K562 (cell line): ENCODE data around the gene SYVN1. TPM values are rescaled to one million over a fixed set of nuclear protein-coding genes. Genes with fewer than 3 reads are reported as not detected.

Source experiments
- ATAC-seq: fragments of 200-7000 bp; cut with Tn5 transposase; 3 replicates; pipeline ENCODE4 v1.9.1; 2020; ENCODE audit warnings: moderate library complexity
- BruUV-seq: library from RNA; stranded (reverse); fragments of 400-500 nt; replicated peaks from 2 replicates; lab custom pipeline; 2021; lab: Mats Ljungman, UMichigan
- CTCF ChIA-PET: fragments of 300-600 bp; formaldehyde crosslinking; extraction: SDS; loops from one replicate; lab custom pipeline; 2021; ENCODE audit warnings: low intra/inter-chr PET ratio; lab: Yijun Ruan, JAX
- POLR2A ChIA-PET: fragments of 300-600, 350-650 bp; sonication (Branson Sonifier 250); formaldehyde crosslinking; extraction: SDS; loops from one replicate; lab custom pipeline; 2021; ENCODE audit warnings: antibody characterized with exemption, inconsistent platforms; lab: Yijun Ruan, JAX
- DNase-seq, 4 experiments: peaks; one replicate each; pipeline versions ENCODE4 v3.0.0 to v3.0.0-alpha.2; 2011 to 2018; ENCODE audit warnings: low spot score in 3 of 4, mixed read lengths in 3 of 4; ENCODE audit errors: extremely low read depth in 1 of 4
- FAIRE-seq: peaks from 2 replicates; lab custom pipeline; 2011; peaks lifted over from hg19 to GRCh38; lab: Jason Lieb, UNC
- H2AFZ ChIP-seq: 2 replicates; pipeline ENCODE4 v1.6.0; 2011; ENCODE audit warnings: low read depth, low read length, control low read depth, inconsistent platforms
- H3K27ac ChIP-seq: fragments of 200-600 bp; 3 replicates; pipeline ENCODE4 v1.8.0; 2011; ENCODE audit warnings: low read depth, mild to moderate bottlenecking, control low read depth, inconsistent platforms, low read length, moderate library complexity, mixed read lengths; ENCODE audit errors: extremely low read depth
- H3K27me3 ChIP-seq, 2 experiments: fragments of 300-600 bp in 1 of 2; 2 replicates in 1 of 2; 3 replicates in 1 of 2; pipeline versions ENCODE4 v1.6.0 to v1.8.0; 2011; ENCODE audit warnings: inconsistent platforms in 2 of 2, low read length in 2 of 2, mild to moderate bottlenecking in 1 of 2, mixed read lengths in 1 of 2, moderate library complexity in 1 of 2; ENCODE audit not compliant: control insufficient read depth in 2 of 2, insufficient read depth in 2 of 2
- H3K36me3 ChIP-seq: fragments of 300-600 bp; 3 replicates; pipeline ENCODE4 v1.8.0; 2011; ENCODE audit warnings: mild to moderate bottlenecking, low read length, inconsistent platforms; ENCODE audit not compliant: control insufficient read depth, insufficient read depth
- H3K4me1 ChIP-seq, 2 experiments: fragments of 200-600 bp in 1 of 2; replicated peaks in 1 of 2; 2 replicates in 1 of 2; 3 replicates in 1 of 2; pipeline versions ENCODE4 v1.5.1 to v1.8.0; 2011; ENCODE audit warnings: inconsistent platforms in 2 of 2, low read length in 2 of 2, mild to moderate bottlenecking in 1 of 2, mixed read lengths in 1 of 2, moderate library complexity in 1 of 2; ENCODE audit not compliant: control insufficient read depth in 2 of 2, insufficient read depth in 2 of 2
- H3K4me2 ChIP-seq: 2 replicates; pipeline ENCODE4 v1.6.1; 2011; ENCODE audit warnings: low read length, control low read depth, inconsistent platforms, mixed read lengths; ENCODE audit not compliant: insufficient read depth
- H3K4me3 ChIP-seq: fragments of 200-600 bp; sonication (generic), shearing (Covaris generic); 2 replicates; pipeline ENCODE4 v1.5.1; 2016; ENCODE audit warnings: control low read depth, inconsistent platforms
- H3K79me2 ChIP-seq: fragments of 200-600 bp; 3 replicates; pipeline ENCODE4 v1.8.0; 2011; ENCODE audit warnings: low read length, inconsistent platforms; ENCODE audit not compliant: control insufficient read depth, insufficient read depth
- H3K9ac ChIP-seq, 2 experiments: 2 replicates each; pipeline versions ENCODE4 v1.6.0 to v1.6.1; 2011; ENCODE audit warnings: low read depth in 2 of 2, low read length in 2 of 2, control low read depth in 1 of 2, inconsistent platforms in 1 of 2, mild to moderate bottlenecking in 1 of 2, mixed read lengths in 1 of 2; ENCODE audit not compliant: insufficient read depth in 1 of 2
- H3K9me1 ChIP-seq: one replicate; pipeline ENCODE4 v1.6.0; 2011; ENCODE audit warnings: inconsistent platforms, mild to moderate bottlenecking, low read length, moderate library complexity; ENCODE audit not compliant: control insufficient read depth, insufficient read depth
- H3K9me3 ChIP-seq: replicated peaks from 2 replicates; pipeline ENCODE4 v1.5.1; 2011; ENCODE audit warnings: low read depth, low read length, inconsistent platforms; ENCODE audit not compliant: control insufficient read depth, insufficient read depth
- H4K20me1 ChIP-seq: replicated peaks from 2 replicates; pipeline ENCODE4 v1.6.1; 2011; ENCODE audit warnings: low read length, inconsistent platforms, mixed read lengths; ENCODE audit not compliant: control insufficient read depth, insufficient read depth
- ELK3 ChIP-seq: fragments of 450-650 bp; formaldehyde crosslinking; IDR thresholded peaks from 2 replicates; pipeline ENCODE4 v1.4.0; 2020; ENCODE audit warnings: mild to moderate bottlenecking
- KDM4B ChIP-seq, 2 experiments: fragments of 450-650 bp in 1 of 2; sonication (generic) in 1 of 2; IDR thresholded peaks; 2 replicates each; pipeline ENCODE4 v1.6.1; 2016 to 2017; ENCODE audit warnings: borderline replicate concordance in 2 of 2, antibody characterized with exemption in 1 of 2, low read depth in 1 of 2, mild to moderate bottlenecking in 1 of 2
- MBD1 ChIP-seq: fragments of 250-450 bp; sonication (Bioruptor Pico); IDR thresholded peaks from 2 replicates; pipeline ENCODE4 v1.8.0; 2022; ENCODE audit warnings: inconsistent platforms
- MCM2 ChIP-seq: fragments of 450-650 bp; IDR thresholded peaks from 2 replicates; pipeline ENCODE4 v1.6.1; 2017; ENCODE audit warnings: low read depth, mild to moderate bottlenecking
- POLR2AphosphoS2 ChIP-seq: IDR thresholded peaks from 2 replicates; pipeline ENCODE4 v1.6.1; 2012; ENCODE audit warnings: low read length, improper control_type of control experiment
- SMAD3 ChIP-seq: fragments of 450-650 bp; formaldehyde crosslinking; conservative IDR thresholded peaks from 2 replicates; pipeline ENCODE4 v1.4.0; 2020; ENCODE audit warnings: mild to moderate bottlenecking
- TCF3 ChIP-seq: sonication (generic); formaldehyde crosslinking; IDR thresholded peaks from 2 replicates; pipeline ENCODE4 v1.4.0; 2020; ENCODE audit warnings: mild to moderate bottlenecking, missing genetic modification reagents
- ZBED1 ChIP-seq: IDR thresholded peaks from 2 replicates; pipeline ENCODE4 v1.6.1; 2014
- ZNF354B ChIP-seq: fragments of 250-450 bp; sonication (Bioruptor Pico); IDR thresholded peaks from 2 replicates; pipeline ENCODE4 v1.4.0; 2020
- ZNF695 ChIP-seq: fragments of 450-650 bp; formaldehyde crosslinking; IDR thresholded peaks from 2 replicates; pipeline ENCODE4 v1.4.0; 2020; ENCODE audit warnings: mild to moderate bottlenecking, moderate library complexity
- WGBS: fragments of 100-300 bp; shearing (Covaris generic); methylation state at CpG from one replicate; pipeline ENCODE4 v1.1.6; 2016; ENCODE audit warnings: low coverage, mixed read lengths; ENCODE audit not compliant: insufficient coverage; ENCODE audit errors: missing lambda C conversion rate; 5-methylcytosine and 5-hydroxymethylcytosine counted together
- in situ Hi-C: fragments of 300-500 bp; cut with MboI; formaldehyde crosslinking; loops from 4 replicates; pipeline ENCODE4 v1.15.0; 2018; ENCODE audit warnings: inconsistent platforms, mixed read lengths
- intact Hi-C: fragments of 100-400 bp; cut with micrococcal nuclease; formaldehyde crosslinking; loops from 2 replicates; pipeline ENCODE4 v1.14.2; 2022
- polyA plus RNA-seq, 8 experiments: library from polyadenylated mRNA; depleted of rRNA in 4 of 8; stranded (reverse) in 5 of 8; unstranded in 3 of 8; fragments of >200 nt; fragmentation: Nextera tagmentation in 2 of 8; fragmentation: Illumina TruSeq in 1 of 8; extraction: Ambion mirVana in 2 of 8; extraction: Trizol in 1 of 8; gene quantifications; 2 replicates each; pipeline versions ENCODE4 v1.2.1 to v1.2.3, GENCODE V29; 2011 to 2014; ENCODE audit warnings: inconsistent platforms in 1 of 8, missing spikeins in 1 of 8
- total RNA-seq, 7 experiments: library from RNA; depleted of rRNA in 6 of 7; stranded (reverse); fragments of >200 nt in 6 of 7; fragmentation: Illumina TruSeq in 2 of 7; extraction: Trizol in 2 of 7; gene quantifications; 2 replicates each; pipeline versions ENCODE4 v1.2.1 to v1.2.3, GENCODE V29; 2011 to 2021; ENCODE audit warnings: low replicate concordance in 1 of 7
- TF ChIP-seq, protein P1 (sequence below): fragments of 450-650 bp; formaldehyde crosslinking; IDR thresholded peaks from 2 replicates; pipeline ENCODE4 v1.4.0; 2022; ENCODE audit warnings: missing genetic modification characterization
- TF ChIP-seq, protein P2 (sequence below), 3 experiments: fragments of 200-800 bp in 1 of 3; sonication (Bioruptor generic) in 1 of 3; sonication (generic) in 1 of 3; formaldehyde crosslinking in 1 of 3; IDR thresholded peaks; 2 replicates each; pipeline versions ENCODE4 v1.6.1 to v1.8.0; 2016 to 2022; ENCODE audit warnings: mild to moderate bottlenecking in 2 of 3, missing compliant biosample characterization in 2 of 3, missing genetic modification characterization in 2 of 3, missing genetic modification reagents in 1 of 3
- TF ChIP-seq, protein P3 (sequence below): sonication (generic); formaldehyde crosslinking; IDR thresholded peaks from 2 replicates; pipeline ENCODE4 v1.8.1; 2023; ENCODE audit warnings: mild to moderate bottlenecking, missing genetic modification reagents, moderate library complexity

Gene SYVN1
- total and polyA plus RNA-seq, 9 of the 15 experiments (the other 6 are each of a cell fraction or from before 2014, with no cell fraction given) = 0.41 to 47.4 (median 9.9) TPM

- FAIRE-seq (no peak), DNase-seq (no peak), ATAC-seq (no peak)
- Histone ChIP-seq H3K4me3 (no peak overlapping the region), H3K9ac (no peak overlapping the region), H3K79me2 (no peaks in the 10 kb centered on the region), H4K20me1 (no peaks in the 10 kb centered on the region), H3K4me1 (peaks cover 20 to 26% of the 10 kb centered on the region in 2 experiments), H3K27me3 (no peaks in the 10 kb centered on the region), H3K4me2 (no peak overlapping the region), H3K9me1 (no peaks in the 10 kb centered on the region), H3K9me3 (no peaks in the 10 kb centered on the region; the same call in 1 of the 2 replicates), H3K27ac (no peak overlapping the region), H3K36me3 (no peaks in the 10 kb centered on the region), H2AFZ (no peak overlapping the region)
- CTCF ChIA-PET = no interaction called here
- in situ Hi-C loops (no loop called here), intact Hi-C loops (no loop called here)
- WGBS = 76% methylated on average over 5 of the region's 5 CpGs
- POLR2A ChIA-PET = interaction anchor here (1.1 to 7.6 kb wide), 4 partner anchors 10 to 22 kb away, joined by 3 to 75 read pairs (median 5); partner anchors contain the start of genes SPDYC and SYVN1
- TF ChIP-seq, protein P1, sequence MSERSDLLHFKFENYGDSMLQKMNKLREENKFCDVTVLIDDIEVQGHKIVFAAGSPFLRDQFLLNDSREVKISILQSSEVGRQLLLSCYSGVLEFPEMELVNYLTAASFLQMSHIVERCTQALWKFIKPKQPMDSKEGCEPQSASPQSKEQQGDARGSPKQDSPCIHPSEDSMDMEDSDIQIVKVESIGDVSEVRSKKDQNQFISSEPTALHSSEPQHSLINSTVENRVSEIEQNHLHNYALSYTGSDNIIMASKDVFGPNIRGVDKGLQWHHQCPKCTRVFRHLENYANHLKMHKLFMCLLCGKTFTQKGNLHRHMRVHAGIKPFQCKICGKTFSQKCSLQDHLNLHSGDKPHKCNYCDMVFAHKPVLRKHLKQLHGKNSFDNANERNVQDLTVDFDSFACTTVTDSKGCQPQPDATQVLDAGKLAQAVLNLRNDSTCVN (CRISPR knock-in tag) = no peak
- TF ChIP-seq ZNF695 (CRISPR knock-in tag) (no peak), MBD1 (CRISPR knock-in tag) (no peak), ELK3 (CRISPR knock-in tag) (no peak), ZNF354B (no peak), POLR2AphosphoS2 (no peak), ZBED1 (no peak), KDM4B (IDR thresholded peaks at IDR 0.05; ENCODE audit: borderline replicate concordance in 2 of 2, low read depth in 1 of 2) (no peak), TCF3 (CRISPR knock-in tag) (no peak), MCM2 (no peak), SMAD3 (CRISPR knock-in tag) (no peak)
- TF ChIP-seq, protein P2, sequence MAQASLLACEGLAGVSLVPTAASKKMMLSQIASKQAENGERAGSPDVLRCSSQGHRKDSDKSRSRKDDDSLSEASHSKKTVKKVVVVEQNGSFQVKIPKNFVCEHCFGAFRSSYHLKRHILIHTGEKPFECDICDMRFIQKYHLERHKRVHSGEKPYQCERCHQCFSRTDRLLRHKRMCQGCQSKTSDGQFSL (CRISPR knock-in tag; IDR thresholded peaks at IDR 0.05) = no peak
- TF ChIP-seq, protein P2 (tag; IDR thresholded peaks at IDR 0.05) = no peak
- TF ChIP-seq, protein P3, sequence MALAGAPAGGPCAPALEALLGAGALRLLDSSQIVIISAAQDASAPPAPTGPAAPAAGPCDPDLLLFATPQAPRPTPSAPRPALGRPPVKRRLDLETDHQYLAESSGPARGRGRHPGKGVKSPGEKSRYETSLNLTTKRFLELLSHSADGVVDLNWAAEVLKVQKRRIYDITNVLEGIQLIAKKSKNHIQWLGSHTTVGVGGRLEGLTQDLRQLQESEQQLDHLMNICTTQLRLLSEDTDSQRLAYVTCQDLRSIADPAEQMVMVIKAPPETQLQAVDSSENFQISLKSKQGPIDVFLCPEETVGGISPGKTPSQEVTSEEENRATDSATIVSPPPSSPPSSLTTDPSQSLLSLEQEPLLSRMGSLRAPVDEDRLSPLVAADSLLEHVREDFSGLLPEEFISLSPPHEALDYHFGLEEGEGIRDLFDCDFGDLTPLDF (CRISPR knock-in tag) = no peak
- BruUV-seq = no TSS peak
These were observed 14.3 kb upstream of the SYVN1 start for GRCh38 chr11:65148657-65149056.
